Stimulated activated CD8-positive, alpha-beta memory T cell treated with anti-CD3 and anti-CD28 coated beads, Interleukin-12 subunit alpha, Interleukin-12 subunit beta, amount 100 ng/mL, for 24 hours (primary cell): ENCODE measurements around the gene HLA-DRA.

Experiments used
- DNase-seq: peaks from one replicate; pipeline ENCODE4 v3.0.0-alpha.2; 2020; ENCODE audit errors: extremely low read depth

HLA-DRA gene

GRCh38 chr6:32475392-32476206 is 35.9 kb downstream of the HLA-DRA start:
- no peak for DNase-seq

DNA sequence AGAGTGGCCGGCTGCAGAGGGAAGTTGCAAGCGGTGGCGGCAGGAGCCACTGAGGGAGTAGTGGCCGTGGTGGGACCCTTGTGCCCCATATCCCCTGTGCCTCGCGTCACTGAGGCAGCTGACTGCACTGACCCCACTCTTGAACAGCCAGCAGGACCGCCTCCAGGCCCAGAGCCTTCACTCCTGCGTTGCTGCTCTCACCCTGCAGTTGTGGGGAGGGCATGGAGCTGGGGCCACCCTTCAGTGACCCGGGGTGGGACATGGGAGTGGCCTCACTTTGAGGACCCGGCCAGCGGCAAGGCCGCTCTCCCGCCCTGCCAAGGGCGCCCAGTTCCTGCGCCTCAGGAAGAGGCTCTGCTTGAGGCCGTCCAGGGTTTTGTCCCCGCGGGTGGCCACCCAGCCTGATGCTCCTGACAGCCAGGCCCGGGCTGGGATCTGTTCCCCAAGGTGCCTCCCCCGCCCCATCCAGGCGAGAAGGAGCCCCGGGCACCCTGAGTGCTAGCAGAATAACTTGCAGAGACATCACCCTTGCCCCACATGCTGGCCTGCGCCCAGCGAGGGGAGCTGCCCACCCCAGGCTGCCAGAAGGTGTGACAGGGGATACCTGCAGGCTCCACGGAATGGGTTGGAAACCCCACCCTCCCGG is 44.4 kb downstream of the HLA-DRA start:
- no peak for DNase-seq

DNA sequence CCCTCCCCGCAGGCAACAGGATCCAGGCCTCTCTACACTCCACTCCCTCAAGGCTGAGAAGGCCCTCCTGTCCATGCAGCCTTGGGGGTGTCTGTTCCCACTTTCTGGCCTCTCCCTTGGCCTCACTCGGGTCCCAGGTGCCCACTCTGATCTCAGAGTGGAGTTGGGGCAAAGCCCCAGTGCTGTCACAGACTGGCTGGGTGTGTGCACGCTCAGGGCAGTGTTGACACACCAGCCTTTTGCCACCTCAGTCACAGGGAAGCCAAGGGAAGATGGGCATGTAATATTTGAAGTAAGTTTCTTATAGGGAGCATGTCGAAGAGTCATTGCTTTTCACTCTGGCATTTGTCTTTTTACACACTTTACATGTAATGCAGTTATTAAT is 44.9 kb downstream of the HLA-DRA start:
- no peak for DNase-seq

DNA sequence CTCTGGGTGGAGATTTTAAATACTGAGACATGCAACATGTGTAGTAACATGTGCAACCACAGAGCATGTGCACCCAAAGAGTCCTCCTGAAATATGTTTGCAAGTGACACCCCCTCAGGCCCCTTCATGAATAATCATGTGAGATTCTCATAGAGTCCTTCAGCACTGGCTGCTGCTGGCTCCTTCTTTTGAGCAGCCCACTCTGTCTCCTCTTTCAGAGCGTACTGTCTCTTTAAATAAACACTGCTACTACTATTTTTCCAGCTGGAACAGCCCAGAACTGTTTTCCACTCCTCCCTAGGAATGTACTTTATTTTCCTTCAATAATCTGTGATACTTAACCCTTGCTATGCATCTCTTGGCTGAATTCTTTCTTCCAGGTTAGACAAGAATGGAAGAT is 48.4 kb downstream of the HLA-DRA start:
- no peak for DNase-seq

GRCh38 chr6:32491700-32492099 is 52.0 kb downstream of the HLA-DRA start:
- DNase-seq = no peak

GRCh38 chr6:32492351-32492750 is 52.7 kb downstream of the HLA-DRA start:
- DNase-seq = no peak
